Tibial artery (tissue), 4 donors: ENCODE results near the gene ORM2.
A peak's percentile ranks its signal among the peaks of the same experiment; 100 is the strongest.

Source experiments
- DNase-seq, 2 donors: peaks; one replicate each; pipeline ENCODE4 v3.0.0-alpha.2; 2019
- H3K27ac ChIP-seq, 2 donors: fragments of 200-600 bp; sonication (generic) in 1 of 2; 1 replicate in 1 of 2; 2 replicates in 1 of 2; pipeline ENCODE4 v1.5.1; 2018 to 2019; ENCODE audit warnings: mild to moderate bottlenecking in 1 of 2
- H3K27me3 ChIP-seq, 2 donors: fragments of 200-600 bp; sonication (generic) in 1 of 2; one replicate each; pipeline versions ENCODE4 v1.5.1 to v1.6.0; 2016 to 2019
- H3K36me3 ChIP-seq, 3 donors: fragments of 200-600 bp; sonication (generic) in 2 of 3; one replicate each; pipeline ENCODE4 v1.5.1; 2016 to 2019; ENCODE audit warnings: mild to moderate bottlenecking in 2 of 3
- H3K4me1 ChIP-seq, 4 donors: fragments of 200-600 bp; sonication (generic) in 2 of 4; 1 replicate in 3 of 4; 2 replicates in 1 of 4; pipeline ENCODE4 v1.5.1; 2016 to 2019
- H3K4me3 ChIP-seq, 2 donors: fragments of 200-600 bp; sonication (generic) in 1 of 2; 1 replicate in 1 of 2; 2 replicates in 1 of 2; pipeline ENCODE4 v1.5.1; 2018 to 2019; ENCODE audit warnings: mild to moderate bottlenecking in 2 of 2
- H3K9me3 ChIP-seq, 3 donors: fragments of 200-600 bp; sonication (generic) in 1 of 3; one replicate each; pipeline ENCODE4 v1.5.1; 2016 to 2019
- intact Hi-C: fragments of 100-400 bp; cut with DNase I; formaldehyde crosslinking; loops from one replicate; pipeline ENCODE4 v1.15.0; 2023; ENCODE audit warnings: low total_unique reads
- TF ChIP-seq, protein P1 (sequence below), 2 experiments: fragments of 200-600 bp in 1 of 2; fragments of 450-650 bp in 1 of 2; IDR thresholded peaks; one replicate each; pipeline ENCODE4 v1.5.1; 2017 to 2019; ENCODE audit warnings: antibody characterized with exemption in 2 of 2, mild to moderate bottlenecking in 1 of 2, moderate library complexity in 1 of 2

The ORM2 gene

DNA sequence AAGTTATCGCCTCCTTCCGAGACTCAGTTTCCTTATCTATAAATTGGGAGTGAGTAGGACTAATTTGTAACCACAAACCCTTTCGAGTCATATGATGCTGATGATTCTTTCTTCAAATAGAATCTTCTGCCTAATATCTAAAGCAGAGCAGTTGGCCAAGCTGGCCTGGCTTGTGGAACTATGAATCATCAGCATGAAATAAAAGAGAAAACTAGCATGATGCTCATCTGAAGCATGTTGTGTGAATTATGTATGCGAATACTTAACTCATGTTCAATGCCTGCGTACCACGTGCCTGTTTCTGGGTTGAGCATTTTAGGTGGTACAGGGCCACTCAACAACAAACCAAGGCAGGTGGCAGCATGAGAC is 21.8 kb upstream of the ORM2 start:
- Histone ChIP-seq H3K36me3 (peaks cover 0 to 16% (median 0%) of the 10 kb centered on the region in 3 donors), H3K4me3 (no peak overlapping the region), H3K4me1 (peaks cover 0 to 6% (median 0%) of the 10 kb centered on the region in 4 donors), H3K27me3 (no peaks in the 10 kb centered on the region), H3K9me3 (no peaks in the 10 kb centered on the region), H3K27ac (no peak overlapping the region)
- TF ChIP-seq, protein P1, sequence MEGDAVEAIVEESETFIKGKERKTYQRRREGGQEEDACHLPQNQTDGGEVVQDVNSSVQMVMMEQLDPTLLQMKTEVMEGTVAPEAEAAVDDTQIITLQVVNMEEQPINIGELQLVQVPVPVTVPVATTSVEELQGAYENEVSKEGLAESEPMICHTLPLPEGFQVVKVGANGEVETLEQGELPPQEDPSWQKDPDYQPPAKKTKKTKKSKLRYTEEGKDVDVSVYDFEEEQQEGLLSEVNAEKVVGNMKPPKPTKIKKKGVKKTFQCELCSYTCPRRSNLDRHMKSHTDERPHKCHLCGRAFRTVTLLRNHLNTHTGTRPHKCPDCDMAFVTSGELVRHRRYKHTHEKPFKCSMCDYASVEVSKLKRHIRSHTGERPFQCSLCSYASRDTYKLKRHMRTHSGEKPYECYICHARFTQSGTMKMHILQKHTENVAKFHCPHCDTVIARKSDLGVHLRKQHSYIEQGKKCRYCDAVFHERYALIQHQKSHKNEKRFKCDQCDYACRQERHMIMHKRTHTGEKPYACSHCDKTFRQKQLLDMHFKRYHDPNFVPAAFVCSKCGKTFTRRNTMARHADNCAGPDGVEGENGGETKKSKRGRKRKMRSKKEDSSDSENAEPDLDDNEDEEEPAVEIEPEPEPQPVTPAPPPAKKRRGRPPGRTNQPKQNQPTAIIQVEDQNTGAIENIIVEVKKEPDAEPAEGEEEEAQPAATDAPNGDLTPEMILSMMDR (IDR thresholded peaks at IDR 0.05): no peak
- DNase-seq: no peak
- intact Hi-C loops: no loop called here

DNA sequence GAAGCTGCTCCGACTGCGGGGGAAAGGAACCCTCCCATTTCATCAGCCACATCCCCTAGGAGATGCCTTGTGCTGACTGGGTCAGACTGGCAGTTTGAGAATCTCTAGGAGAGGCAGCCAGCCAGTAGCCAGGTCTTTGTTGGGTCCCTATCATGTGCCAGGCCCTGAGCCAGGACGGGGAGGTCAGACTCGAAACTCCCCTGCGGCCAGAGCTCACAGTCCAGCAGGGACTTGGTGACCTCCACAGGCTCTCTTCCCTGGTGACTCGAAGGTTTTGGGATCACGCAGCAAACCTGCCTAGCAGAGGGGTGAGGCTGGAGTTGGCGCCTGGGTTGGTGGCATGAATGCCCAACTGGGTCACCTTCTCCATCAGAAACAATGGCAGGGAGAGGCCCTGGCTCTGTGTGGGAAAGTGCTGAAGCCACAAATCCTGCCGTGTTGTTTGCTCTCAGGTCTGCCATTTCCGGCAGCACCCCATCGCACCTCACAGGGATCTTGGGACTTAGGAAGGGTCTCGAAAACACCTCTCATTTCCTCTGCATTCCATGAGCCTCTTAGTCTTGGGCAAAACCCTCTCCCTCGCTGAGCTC is 21.2 kb upstream of the ORM2 start:
- no peaks in the 10 kb centered on the region for H3K27me3 ChIP-seq
- DNase-seq: peak in 1 of 2 donors; percentile 54
- H3K4me1 ChIP-seq: peaks cover 0 to 6% (median 0%) of the 10 kb centered on the region in 4 donors
- peaks cover 0 to 16% (median 0%) of the 10 kb centered on the region in 3 donors for H3K36me3 ChIP-seq
- intact Hi-C loops: no loop called here
- H3K4me3 ChIP-seq: no peak overlapping the region
- no peaks in the 10 kb centered on the region for H3K9me3 ChIP-seq
- TF ChIP-seq, protein P1 (IDR thresholded peaks at IDR 0.05): no peak
- H3K27ac ChIP-seq: no peak overlapping the region

DNA sequence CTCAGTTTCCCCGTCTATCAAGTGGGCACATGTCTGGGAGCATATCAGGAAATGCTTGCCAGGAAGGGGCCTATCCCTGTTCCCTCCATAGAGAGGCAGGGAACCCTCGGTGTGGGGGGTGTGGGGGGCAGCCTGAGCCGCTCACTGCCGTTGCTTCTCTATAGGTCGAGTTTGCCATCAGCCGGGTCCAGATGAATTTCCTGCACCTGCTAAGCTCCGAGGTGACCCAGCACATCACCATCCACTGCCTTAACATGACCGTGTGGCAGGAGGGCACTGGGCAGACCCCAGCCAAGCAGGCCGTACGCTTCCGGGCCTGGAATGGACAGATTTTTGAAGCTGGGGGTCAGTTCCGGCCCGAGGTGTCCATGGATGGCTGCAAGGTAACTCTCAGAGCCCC is 20.6 kb upstream of the ORM2 start:
- DNase-seq: no peak
- TF ChIP-seq, protein P1 (IDR thresholded peaks at IDR 0.05): no peak
- intact Hi-C loops: no loop called here

DNA sequence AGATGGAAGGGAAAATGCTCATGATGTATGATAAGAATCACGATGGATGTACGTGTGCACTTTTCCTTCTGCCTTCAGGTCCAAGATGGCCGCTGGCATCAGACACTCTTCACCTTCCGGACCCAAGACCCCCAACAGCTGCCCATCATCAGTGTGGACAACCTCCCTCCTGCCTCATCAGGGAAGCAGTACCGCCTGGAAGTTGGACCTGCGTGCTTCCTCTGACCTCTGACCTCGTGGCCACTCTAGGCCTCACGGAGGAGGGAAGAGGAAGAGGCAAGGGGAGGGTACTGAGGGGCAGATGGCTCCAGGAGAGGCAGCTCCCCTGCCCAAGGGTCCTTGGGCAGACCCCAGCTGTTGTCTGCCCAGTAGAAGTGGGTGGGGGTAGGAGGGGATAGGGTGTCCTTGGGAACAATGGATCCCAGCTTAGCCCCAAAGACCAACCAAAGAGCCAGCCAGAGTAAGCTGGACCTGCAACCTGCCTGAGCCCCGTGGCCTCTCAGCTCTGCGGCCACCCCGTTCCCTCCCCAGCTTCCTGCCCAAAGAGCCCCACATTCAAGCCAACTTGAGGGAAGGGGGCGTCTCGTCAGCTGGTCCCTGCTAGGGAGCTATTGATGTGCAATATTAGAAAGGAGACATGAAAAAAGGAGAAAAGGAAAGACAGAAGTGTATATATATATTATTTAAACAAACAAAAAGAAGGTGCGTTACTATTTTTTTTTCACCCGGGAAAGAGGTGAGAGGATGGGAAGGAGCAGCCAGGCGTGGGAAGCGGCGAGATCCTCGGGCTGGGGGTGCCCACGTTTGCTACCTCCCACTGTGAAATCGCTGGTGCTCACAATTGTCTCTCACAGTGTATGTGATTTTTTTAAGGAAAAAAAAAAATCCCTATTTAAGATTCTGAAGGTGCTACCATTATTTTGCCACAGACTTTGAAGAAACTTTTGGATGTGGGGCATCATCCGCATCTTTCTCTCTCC is 18.9 kb upstream of the ORM2 start:
- intact Hi-C loops: no loop called here
- Histone ChIP-seq H3K36me3 (peaks cover 0 to 16% (median 0%) of the 10 kb centered on the region in 3 donors), H3K27ac (no peak overlapping the region), H3K4me3 (no peak overlapping the region), H3K9me3 (no peaks in the 10 kb centered on the region), H3K4me1 (peaks cover 0 to 2% (median 0%) of the 10 kb centered on the region in 4 donors), H3K27me3 (no peaks in the 10 kb centered on the region)
- TF ChIP-seq, protein P1 (IDR thresholded peaks at IDR 0.05): no peak
- DNase-seq: peak in 1 of 2 donors; percentile 43

More for the DNA sequence above, 20.6 kb upstream of the ORM2 start:
- Histone ChIP-seq H3K4me3 (no peak overlapping the region), H3K27me3 (no peaks in the 10 kb centered on the region), H3K9me3 (no peaks in the 10 kb centered on the region), H3K27ac (no peak overlapping the region), H3K4me1 (peaks cover 0 to 6% (median 0%) of the 10 kb centered on the region in 4 donors), H3K36me3 (peaks cover 0 to 16% (median 0%) of the 10 kb centered on the region in 3 donors)

DNA sequence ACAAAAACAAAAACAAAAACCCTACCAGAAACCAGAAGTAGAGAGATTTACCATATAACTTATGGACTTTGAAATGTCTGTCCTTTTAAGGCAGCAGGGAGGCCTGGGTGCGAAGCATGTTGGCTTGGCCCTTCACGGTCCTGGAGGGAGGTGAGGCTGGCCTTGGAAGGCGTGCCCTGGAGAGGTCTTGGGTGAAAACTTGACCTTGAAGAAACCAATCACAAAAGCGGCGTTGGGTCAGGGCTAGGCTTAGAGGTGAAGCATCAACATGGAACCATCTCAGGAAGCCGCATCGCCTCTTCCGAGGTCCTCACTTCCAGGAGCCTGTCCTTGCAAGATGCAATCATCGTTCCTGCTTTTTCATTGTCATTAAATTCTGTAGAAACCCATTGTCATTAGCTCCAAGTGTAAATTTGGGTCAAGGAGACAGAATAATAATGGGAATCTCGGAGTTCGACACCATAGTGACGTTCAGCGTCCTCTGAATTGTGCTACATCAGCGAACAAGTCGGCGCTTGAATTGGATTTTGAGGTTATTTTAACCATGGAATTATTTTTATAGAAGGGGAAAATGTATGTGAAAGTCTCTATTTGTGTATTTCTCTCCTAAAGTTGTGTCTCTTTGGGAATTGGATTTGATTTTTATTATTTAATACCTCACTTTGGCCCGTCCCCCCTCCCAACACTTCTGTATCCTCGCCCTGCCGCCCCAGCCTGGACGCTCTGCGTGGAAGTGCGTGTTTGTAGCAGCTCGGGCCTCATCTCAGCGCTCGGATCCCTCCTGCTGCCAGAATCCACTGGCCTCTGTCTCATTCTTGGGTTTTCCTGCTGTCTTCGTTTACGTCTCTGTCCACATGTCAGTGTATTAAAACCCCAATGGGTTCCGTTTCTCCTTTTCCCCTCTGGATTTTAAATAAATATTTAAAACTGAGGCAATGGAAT is 17.8 kb upstream of the ORM2 start:
- Histone ChIP-seq H3K4me1 (no peaks in the 10 kb centered on the region), H3K36me3 (peaks cover 0 to 16% (median 0%) of the 10 kb centered on the region in 3 donors), H3K4me3 (no peak overlapping the region), H3K9me3 (no peaks in the 10 kb centered on the region), H3K27me3 (no peaks in the 10 kb centered on the region), H3K27ac (no peak overlapping the region)
- peak in 1 of 2 donors; percentile 32 for DNase-seq
- intact Hi-C loops: no loop called here
- TF ChIP-seq, protein P1 (IDR thresholded peaks at IDR 0.05): no peak
